Measurements from ENCODE around the gene NCKAP1. TPM values are rescaled to one million over a fixed set of nuclear protein-coding genes. Genes with fewer than 3 reads are reported as not detected.
A peak's percentile ranks its signal among the peaks of the same experiment; 100 is the strongest.

Gene NCKAP1
- total RNA-seq, 4 donors from 2014 or later: 114 to 144 (median 124) TPM

GRCh38 chr2:183037074-183037552, 1.1 kb downstream of the NCKAP1 start:
- peak; percentile 48 for ATAC-seq (ENCODE audit: low FRiP score)
- TF ChIP-seq CTCF (IDR thresholded peaks at IDR 0.05): no peak

GRCh38 chr2:183035954-183036669, 2.1 kb downstream of the NCKAP1 start:
- no peak for TF ChIP-seq CTCF (IDR thresholded peaks at IDR 0.05)
- DNase-seq (ENCODE audit: low spot score): no peak
- no peak for ATAC-seq (ENCODE audit: low FRiP score)

More at GRCh38 chr2:183037074-183037552, 1.1 kb downstream of the NCKAP1 start:
- no peak for DNase-seq (ENCODE audit: low spot score)

- no peak for TF ChIP-seq CTCF (IDR thresholded peaks at IDR 0.05)
These were observed 2.8 kb downstream of the NCKAP1 start for GRCh38 chr2:183035298-183035953.

GRCh38 chr2:183034806-183035205, 3.5 kb downstream of the NCKAP1 start:
- DNase-seq (ENCODE audit: low spot score): no peak
- TF ChIP-seq CTCF (IDR thresholded peaks at IDR 0.05): no peak
- ATAC-seq (ENCODE audit: low FRiP score): no peak

More at GRCh38 chr2:183035298-183035953, 2.8 kb downstream of the NCKAP1 start:
- no peak for DNase-seq (ENCODE audit: low spot score)
- no peak for ATAC-seq (ENCODE audit: low FRiP score)

- no peak for DNase-seq (ENCODE audit: low spot score)
- no peak for ATAC-seq (ENCODE audit: low FRiP score)
- TF ChIP-seq CTCF (IDR thresholded peaks at IDR 0.05): no peak
These were observed 4.3 kb downstream of the NCKAP1 start for GRCh38 chr2:183033951-183034350.

- DNase-seq (ENCODE audit: low spot score): no peak
- TF ChIP-seq CTCF (IDR thresholded peaks at IDR 0.05): no peak
- ATAC-seq (ENCODE audit: low FRiP score): no peak
These were observed 6.1 kb downstream of the NCKAP1 start for GRCh38 chr2:183031911-183032794.

Data from omental fat pad (tissue), 4 donors.